Sigmoid colon (tissue), 4 donors: ENCODE data around the gene PPFIBP1.
A peak's percentile ranks its signal among the peaks of the same experiment; 100 is the strongest.

Experiments used
- POLR2A ChIP-seq, 2 donors: fragments of 450-650 bp; IDR thresholded peaks; one replicate each; pipeline ENCODE4 v1.6.1; 2016; ENCODE audit warnings: antibody characterized with exemption in 2 of 2, mild to moderate bottlenecking in 2 of 2, moderate library complexity in 2 of 2
- POLR2AphosphoS5 ChIP-seq, 4 donors: sonication (generic); formaldehyde crosslinking; IDR thresholded peaks; one replicate each; pipeline ENCODE4 v1.6.1; 2017; ENCODE audit warnings: antibody characterized with exemption in 4 of 4
- TF ChIP-seq, protein P1 (sequence below), 4 experiments: fragments of 450-650 bp in 3 of 4; fragments of 200-600 bp in 1 of 4; IDR thresholded peaks; one replicate each; pipeline ENCODE4 v1.5.1; 2016 to 2019; ENCODE audit warnings: antibody characterized with exemption in 4 of 4, mild to moderate bottlenecking in 3 of 4, moderate library complexity in 2 of 4

DNA sequence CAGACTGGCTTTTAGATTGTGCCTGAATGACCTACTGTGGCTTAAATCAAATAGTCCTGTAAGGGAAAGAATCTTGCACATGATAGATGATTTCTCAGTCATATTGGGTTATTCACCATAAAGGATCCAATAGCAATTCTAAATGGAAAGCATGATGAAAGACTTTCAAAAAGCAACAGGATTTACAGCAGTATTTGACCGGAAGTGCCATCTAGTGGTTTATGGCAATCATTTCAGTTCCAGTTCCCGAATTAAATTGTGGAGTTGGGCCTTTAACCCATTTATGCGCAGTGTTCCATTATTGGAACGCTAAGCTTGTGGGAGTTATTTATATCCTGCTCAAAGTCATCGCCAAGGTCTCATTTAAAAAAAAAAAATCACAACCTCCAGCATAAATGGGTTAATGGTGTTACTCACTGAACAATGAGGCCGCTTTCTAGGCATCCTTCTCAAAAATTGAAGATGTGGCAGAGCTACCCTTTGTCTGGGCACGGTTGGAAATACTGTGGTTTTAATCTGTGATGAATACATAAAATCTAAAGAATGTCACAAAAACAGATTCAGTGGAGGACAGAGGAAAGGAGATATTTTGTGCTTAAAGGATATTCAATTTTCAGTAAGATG lies 111.5 kb downstream of the PPFIBP1 start:
- TF ChIP-seq, protein P1, sequence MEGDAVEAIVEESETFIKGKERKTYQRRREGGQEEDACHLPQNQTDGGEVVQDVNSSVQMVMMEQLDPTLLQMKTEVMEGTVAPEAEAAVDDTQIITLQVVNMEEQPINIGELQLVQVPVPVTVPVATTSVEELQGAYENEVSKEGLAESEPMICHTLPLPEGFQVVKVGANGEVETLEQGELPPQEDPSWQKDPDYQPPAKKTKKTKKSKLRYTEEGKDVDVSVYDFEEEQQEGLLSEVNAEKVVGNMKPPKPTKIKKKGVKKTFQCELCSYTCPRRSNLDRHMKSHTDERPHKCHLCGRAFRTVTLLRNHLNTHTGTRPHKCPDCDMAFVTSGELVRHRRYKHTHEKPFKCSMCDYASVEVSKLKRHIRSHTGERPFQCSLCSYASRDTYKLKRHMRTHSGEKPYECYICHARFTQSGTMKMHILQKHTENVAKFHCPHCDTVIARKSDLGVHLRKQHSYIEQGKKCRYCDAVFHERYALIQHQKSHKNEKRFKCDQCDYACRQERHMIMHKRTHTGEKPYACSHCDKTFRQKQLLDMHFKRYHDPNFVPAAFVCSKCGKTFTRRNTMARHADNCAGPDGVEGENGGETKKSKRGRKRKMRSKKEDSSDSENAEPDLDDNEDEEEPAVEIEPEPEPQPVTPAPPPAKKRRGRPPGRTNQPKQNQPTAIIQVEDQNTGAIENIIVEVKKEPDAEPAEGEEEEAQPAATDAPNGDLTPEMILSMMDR (IDR thresholded peaks at IDR 0.05), result peak; percentile 54 to 64 (median 58)
- TF ChIP-seq POLR2AphosphoS5 (IDR thresholded peaks at IDR 0.05) (peak in 1 of 4 donors; percentile 13), POLR2A (IDR thresholded peaks at IDR 0.05) (no peak)
